Measurements from ENCODE around the gene SAMD13.

- no peak for TF ChIP-seq EP300 (IDR thresholded peaks at IDR 0.05)
- TF ChIP-seq POLR2A (IDR thresholded peaks at IDR 0.05) = no peak
- no peak for TF ChIP-seq POLR2AphosphoS5 (IDR thresholded peaks at IDR 0.05)
These were observed 38.0 kb downstream of the SAMD13 start for GRCh38 chr1:84339503-84339902.

All from gastroesophageal sphincter (tissue), 2 donors.